Gastrocnemius medialis (tissue), 4 donors: ENCODE measurements around the gene NSMCE3.

ENCODE experiments used
- POLR2A ChIP-seq, 2 donors: fragments of 450-650 bp; IDR thresholded peaks; one replicate each; pipeline ENCODE4 v1.6.1; 2017; ENCODE audit warnings: antibody characterized with exemption in 2 of 2, mild to moderate bottlenecking in 2 of 2, moderate library complexity in 2 of 2
- TF ChIP-seq, protein P1 (sequence below), 5 experiments: fragments of 450-650 bp in 3 of 5; fragments of 200-600 bp in 2 of 5; sonication (generic) in 2 of 5; IDR thresholded peaks in 4 of 5; conservative IDR thresholded peaks in 1 of 5; 1 replicate in 4 of 5; 2 replicates in 1 of 5; pipeline ENCODE4 v1.5.1; 2016 to 2019; ENCODE audit warnings: antibody characterized with exemption in 5 of 5, mild to moderate bottlenecking in 3 of 5, moderate library complexity in 3 of 5

DNA sequence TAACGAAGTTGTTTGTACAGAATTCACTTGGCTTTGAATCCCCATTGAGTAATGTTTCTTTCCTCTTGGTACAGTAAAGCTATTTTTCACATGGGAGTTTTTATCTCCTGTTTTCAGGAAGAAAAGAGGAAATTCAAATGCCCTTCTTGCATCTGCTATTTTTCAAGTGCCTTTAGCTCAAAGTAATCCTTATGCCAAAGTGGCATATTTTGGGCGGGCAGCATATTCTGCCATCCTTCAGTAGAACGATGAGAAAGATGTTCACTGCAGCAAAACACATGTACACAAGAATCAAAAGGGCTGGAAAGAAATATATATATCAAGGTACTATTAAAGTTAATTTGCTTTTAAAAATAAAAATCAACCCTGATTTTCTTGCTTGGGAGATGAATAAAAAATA lies 5.3 kb upstream of the NSMCE3 start:
- TF ChIP-seq POLR2A (IDR thresholded peaks at IDR 0.05) = no peak
- TF ChIP-seq, protein P1, sequence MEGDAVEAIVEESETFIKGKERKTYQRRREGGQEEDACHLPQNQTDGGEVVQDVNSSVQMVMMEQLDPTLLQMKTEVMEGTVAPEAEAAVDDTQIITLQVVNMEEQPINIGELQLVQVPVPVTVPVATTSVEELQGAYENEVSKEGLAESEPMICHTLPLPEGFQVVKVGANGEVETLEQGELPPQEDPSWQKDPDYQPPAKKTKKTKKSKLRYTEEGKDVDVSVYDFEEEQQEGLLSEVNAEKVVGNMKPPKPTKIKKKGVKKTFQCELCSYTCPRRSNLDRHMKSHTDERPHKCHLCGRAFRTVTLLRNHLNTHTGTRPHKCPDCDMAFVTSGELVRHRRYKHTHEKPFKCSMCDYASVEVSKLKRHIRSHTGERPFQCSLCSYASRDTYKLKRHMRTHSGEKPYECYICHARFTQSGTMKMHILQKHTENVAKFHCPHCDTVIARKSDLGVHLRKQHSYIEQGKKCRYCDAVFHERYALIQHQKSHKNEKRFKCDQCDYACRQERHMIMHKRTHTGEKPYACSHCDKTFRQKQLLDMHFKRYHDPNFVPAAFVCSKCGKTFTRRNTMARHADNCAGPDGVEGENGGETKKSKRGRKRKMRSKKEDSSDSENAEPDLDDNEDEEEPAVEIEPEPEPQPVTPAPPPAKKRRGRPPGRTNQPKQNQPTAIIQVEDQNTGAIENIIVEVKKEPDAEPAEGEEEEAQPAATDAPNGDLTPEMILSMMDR (IDR thresholded peaks at IDR 0.05 in 4 of 5, conservative IDR thresholded peaks at IDR 0.05 in 1 of 5) = no peak
